ENCODE measurements around the gene EFCC1.
"Not testable (repeated sequence)": the region's sequence is repeated elsewhere in the genome, so short reads cannot be mapped to it uniquely, and the experiment has no call there.

The EFCC1 gene

GRCh38 chr3:129077222-129077621, 76.1 kb downstream of the EFCC1 start:
- H3K9me3 ChIP-seq (ENCODE audit: control insufficient read depth, low read length) = no peaks in the 10 kb centered on the region
- no peaks in the 10 kb centered on the region for H3K36me3 ChIP-seq (ENCODE audit: control insufficient read depth, insufficient read depth, low read length)
- H3K27me3 ChIP-seq (ENCODE audit: control insufficient read depth, insufficient read depth, low read length, poor library complexity, severe bottlenecking) = no peaks in the 10 kb centered on the region
- H3K27ac ChIP-seq (ENCODE audit: insufficient read depth, low read depth, low read length, poor library complexity, severe bottlenecking) = no peak overlapping the region
- 89 to 92% methylated on average over 7 of the region's 7 CpGs for WGBS, 2 experiments
- H3K4me1 ChIP-seq (ENCODE audit: control insufficient read depth, insufficient read depth, low read length) = no peaks in the 10 kb centered on the region
- no peak overlapping the region for H3K4me3 ChIP-seq (ENCODE audit: insufficient read depth, low read depth, low read length)

- no peaks in the 10 kb centered on the region for H3K9me3 ChIP-seq (ENCODE audit: control insufficient read depth, low read length)
- H3K36me3 ChIP-seq (ENCODE audit: control insufficient read depth, insufficient read depth, low read length) = no peaks in the 10 kb centered on the region
- H3K4me3 ChIP-seq (ENCODE audit: insufficient read depth, low read depth, low read length) = no peak overlapping the region
- 91% methylated on average over 8 of the region's 8 CpGs for WGBS, 2 experiments
- no peak overlapping the region for H3K27ac ChIP-seq (ENCODE audit: insufficient read depth, low read depth, low read length, poor library complexity, severe bottlenecking)
- no peaks in the 10 kb centered on the region for H3K4me1 ChIP-seq (ENCODE audit: control insufficient read depth, insufficient read depth, low read length)
- no peaks in the 10 kb centered on the region for H3K27me3 ChIP-seq (ENCODE audit: control insufficient read depth, insufficient read depth, low read length, poor library complexity, severe bottlenecking)
Observed at GRCh38 chr3:129078510-129078909, 77.4 kb downstream of the EFCC1 start.

DNA sequence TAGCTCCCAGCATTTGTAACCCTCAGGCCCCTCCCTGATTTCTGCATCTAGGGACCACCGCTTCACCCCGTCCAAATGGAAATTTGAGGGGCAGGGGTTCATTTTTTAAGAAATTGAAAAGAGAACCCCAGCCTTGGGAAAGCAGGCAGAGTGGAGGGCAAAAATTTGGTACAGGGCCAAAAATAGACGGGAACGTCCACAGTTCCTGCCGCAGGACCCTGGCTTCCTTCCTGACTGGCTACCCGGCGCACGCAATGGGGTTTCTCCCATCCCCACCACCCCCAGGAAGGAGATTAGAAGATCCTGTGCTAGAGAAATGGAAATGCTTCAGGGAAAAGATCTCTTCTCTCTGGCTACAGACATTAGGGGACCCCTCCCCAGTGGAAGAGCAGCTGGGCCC, 80.4 kb downstream of the EFCC1 start:
- Histone ChIP-seq H3K36me3 (ENCODE audit: control insufficient read depth, insufficient read depth, low read length) (no peaks in the 10 kb centered on the region), H3K4me3 (ENCODE audit: insufficient read depth, low read depth, low read length) (no peak overlapping the region), H3K27me3 (ENCODE audit: control insufficient read depth, insufficient read depth, low read length, poor library complexity, severe bottlenecking) (no peaks in the 10 kb centered on the region), H3K9me3 (ENCODE audit: control insufficient read depth, low read length) (no peaks in the 10 kb centered on the region), H3K4me1 (ENCODE audit: control insufficient read depth, insufficient read depth, low read length) (no peaks in the 10 kb centered on the region), H3K27ac (ENCODE audit: insufficient read depth, low read depth, low read length, poor library complexity, severe bottlenecking) (no peak overlapping the region)
- WGBS, 2 experiments = 94 to 98% methylated on average over 8 of the region's 8 CpGs

DNA sequence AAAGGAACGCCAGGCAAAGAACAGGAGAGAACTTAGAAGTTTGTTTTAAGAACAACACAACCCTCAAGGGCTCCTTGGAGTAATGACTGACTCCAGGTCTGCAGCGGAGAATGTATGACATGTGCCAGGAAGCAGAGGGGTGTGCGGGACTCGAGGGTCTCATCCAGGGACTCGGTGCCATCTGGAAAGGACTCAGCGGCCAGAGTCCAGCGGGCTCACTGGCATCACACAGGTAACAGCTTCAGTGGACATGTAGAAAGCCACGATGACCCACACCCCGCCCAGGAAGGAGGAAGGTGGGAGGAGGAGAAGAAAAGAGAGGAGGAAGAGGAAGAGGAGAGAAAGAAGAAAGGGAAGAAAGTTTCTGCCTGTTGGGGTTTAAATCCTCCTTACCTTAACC, 80.9 kb downstream of the EFCC1 start:
- WGBS, 2 experiments = 90% methylated on average over 9 of the region's 9 CpGs
- H3K27me3 ChIP-seq (ENCODE audit: control insufficient read depth, insufficient read depth, low read length, poor library complexity, severe bottlenecking) = no peaks in the 10 kb centered on the region
- no peaks in the 10 kb centered on the region for H3K4me1 ChIP-seq (ENCODE audit: control insufficient read depth, insufficient read depth, low read length)
- H3K27ac ChIP-seq (ENCODE audit: insufficient read depth, low read depth, low read length, poor library complexity, severe bottlenecking) = no peak overlapping the region
- no peaks in the 10 kb centered on the region for H3K9me3 ChIP-seq (ENCODE audit: control insufficient read depth, low read length)
- no peak overlapping the region for H3K4me3 ChIP-seq (ENCODE audit: insufficient read depth, low read depth, low read length)
- no peaks in the 10 kb centered on the region for H3K36me3 ChIP-seq (ENCODE audit: control insufficient read depth, insufficient read depth, low read length)

- Histone ChIP-seq H3K27me3 (ENCODE audit: control insufficient read depth, insufficient read depth, low read length, poor library complexity, severe bottlenecking) (no peaks in the 10 kb centered on the region), H3K9me3 (ENCODE audit: control insufficient read depth, low read length) (no peaks in the 10 kb centered on the region), H3K36me3 (ENCODE audit: control insufficient read depth, insufficient read depth, low read length) (no peaks in the 10 kb centered on the region), H3K4me3 (ENCODE audit: insufficient read depth, low read depth, low read length) (no peak overlapping the region), H3K4me1 (ENCODE audit: control insufficient read depth, insufficient read depth, low read length) (no peaks in the 10 kb centered on the region), H3K27ac (ENCODE audit: insufficient read depth, low read depth, low read length, poor library complexity, severe bottlenecking) (no peak overlapping the region)
- 92 to 94% methylated on average over 6 of the region's 6 CpGs for WGBS, 2 experiments
Observed at GRCh38 chr3:129084501-129084900, 83.4 kb downstream of the EFCC1 start.

GRCh38 chr3:129085165-129085715, 84.1 kb downstream of the EFCC1 start:
- Histone ChIP-seq H3K27me3 (ENCODE audit: control insufficient read depth, insufficient read depth, low read length, poor library complexity, severe bottlenecking) (no peaks in the 10 kb centered on the region), H3K27ac (ENCODE audit: insufficient read depth, low read depth, low read length, poor library complexity, severe bottlenecking) (no peak overlapping the region), H3K4me1 (ENCODE audit: control insufficient read depth, insufficient read depth, low read length) (no peaks in the 10 kb centered on the region), H3K9me3 (ENCODE audit: control insufficient read depth, low read length) (no peaks in the 10 kb centered on the region), H3K4me3 (ENCODE audit: insufficient read depth, low read depth, low read length) (no peak overlapping the region), H3K36me3 (ENCODE audit: control insufficient read depth, insufficient read depth, low read length) (no peaks in the 10 kb centered on the region)
- 93 to 94% methylated on average over 12 of the region's 12 CpGs for WGBS, 2 experiments

GRCh38 chr3:129085818-129086217, 84.7 kb downstream of the EFCC1 start:
- Histone ChIP-seq H3K4me3 (ENCODE audit: insufficient read depth, low read depth, low read length) (no peak overlapping the region), H3K9me3 (ENCODE audit: control insufficient read depth, low read length) (no peaks in the 10 kb centered on the region), H3K4me1 (ENCODE audit: control insufficient read depth, insufficient read depth, low read length) (no peaks in the 10 kb centered on the region), H3K27ac (ENCODE audit: insufficient read depth, low read depth, low read length, poor library complexity, severe bottlenecking) (no peak overlapping the region), H3K36me3 (ENCODE audit: control insufficient read depth, insufficient read depth, low read length) (no peaks in the 10 kb centered on the region), H3K27me3 (ENCODE audit: control insufficient read depth, insufficient read depth, low read length, poor library complexity, severe bottlenecking) (no peaks in the 10 kb centered on the region)
- 93 to 96% methylated on average over 4 of the region's 4 CpGs for WGBS, 2 experiments

GRCh38 chr3:129087138-129087702, 86.1 kb downstream of the EFCC1 start:
- no peaks in the 10 kb centered on the region for H3K4me1 ChIP-seq (ENCODE audit: control insufficient read depth, insufficient read depth, low read length)
- H3K9me3 ChIP-seq (ENCODE audit: control insufficient read depth, low read length) = no peaks in the 10 kb centered on the region
- 92 to 95% methylated on average over 8 of the region's 8 CpGs for WGBS, 2 experiments
- H3K27ac ChIP-seq (ENCODE audit: insufficient read depth, low read depth, low read length, poor library complexity, severe bottlenecking) = no peak overlapping the region
- H3K36me3 ChIP-seq (ENCODE audit: control insufficient read depth, insufficient read depth, low read length) = no peaks in the 10 kb centered on the region
- H3K4me3 ChIP-seq (ENCODE audit: insufficient read depth, low read depth, low read length) = no peak overlapping the region
- no peaks in the 10 kb centered on the region for H3K27me3 ChIP-seq (ENCODE audit: control insufficient read depth, insufficient read depth, low read length, poor library complexity, severe bottlenecking)

GRCh38 chr3:129087904-129088303, 86.8 kb downstream of the EFCC1 start:
- not testable (repeated sequence) for H3K27me3 ChIP-seq (ENCODE audit: control insufficient read depth, insufficient read depth, low read length, poor library complexity, severe bottlenecking); H3K36me3 ChIP-seq (ENCODE audit: control insufficient read depth, insufficient read depth, low read length); H3K27ac ChIP-seq (ENCODE audit: insufficient read depth, low read depth, low read length, poor library complexity, severe bottlenecking); H3K4me3 ChIP-seq (ENCODE audit: insufficient read depth, low read depth, low read length); H3K4me1 ChIP-seq (ENCODE audit: control insufficient read depth, insufficient read depth, low read length); H3K9me3 ChIP-seq (ENCODE audit: control insufficient read depth, low read length)
- no CpG with 5 or more reads among the region's 9 CpGs for WGBS, 2 experiments

- not testable (repeated sequence) for H3K4me1 ChIP-seq (ENCODE audit: control insufficient read depth, insufficient read depth, low read length); H3K27me3 ChIP-seq (ENCODE audit: control insufficient read depth, insufficient read depth, low read length, poor library complexity, severe bottlenecking); H3K9me3 ChIP-seq (ENCODE audit: control insufficient read depth, low read length); H3K27ac ChIP-seq (ENCODE audit: insufficient read depth, low read depth, low read length, poor library complexity, severe bottlenecking); H3K4me3 ChIP-seq (ENCODE audit: insufficient read depth, low read depth, low read length); H3K36me3 ChIP-seq (ENCODE audit: control insufficient read depth, insufficient read depth, low read length)
- no CpG with 5 or more reads among the region's 6 CpGs for WGBS, 2 experiments
Observed at GRCh38 chr3:129088312-129088711, 87.2 kb downstream of the EFCC1 start.
